G401 (cell line): ENCODE measurements around the gene TEX54. TPM values are rescaled to one million over a fixed set of nuclear protein-coding genes. Genes with fewer than 3 reads are reported as not detected.
"Not testable (repeated sequence)": the region's sequence is repeated elsewhere in the genome, so short reads cannot be mapped to it uniquely, and the experiment has no call there.

Experiments used
- DNase-seq: peaks from one replicate; pipeline ENCODE4 v3.0.0-alpha.2; 2015; ENCODE audit warnings: low spot score
- in situ Hi-C: cut with HindIII; loops from 2 replicates; pipeline ENCODE4 v1.10.0; 2016; ENCODE audit warnings: low sequenced_read_pairs, mixed read lengths
- total RNA-seq: library from RNA; depleted of rRNA; stranded (reverse); fragments of >200 nt; shearing (Covaris generic); gene quantifications from 2 replicates; pipeline ENCODE4 v1.2.3, GENCODE V29; 2014; rRNA removed

Gene TEX54
- total RNA-seq: not detected in 2 replicates

DNA sequence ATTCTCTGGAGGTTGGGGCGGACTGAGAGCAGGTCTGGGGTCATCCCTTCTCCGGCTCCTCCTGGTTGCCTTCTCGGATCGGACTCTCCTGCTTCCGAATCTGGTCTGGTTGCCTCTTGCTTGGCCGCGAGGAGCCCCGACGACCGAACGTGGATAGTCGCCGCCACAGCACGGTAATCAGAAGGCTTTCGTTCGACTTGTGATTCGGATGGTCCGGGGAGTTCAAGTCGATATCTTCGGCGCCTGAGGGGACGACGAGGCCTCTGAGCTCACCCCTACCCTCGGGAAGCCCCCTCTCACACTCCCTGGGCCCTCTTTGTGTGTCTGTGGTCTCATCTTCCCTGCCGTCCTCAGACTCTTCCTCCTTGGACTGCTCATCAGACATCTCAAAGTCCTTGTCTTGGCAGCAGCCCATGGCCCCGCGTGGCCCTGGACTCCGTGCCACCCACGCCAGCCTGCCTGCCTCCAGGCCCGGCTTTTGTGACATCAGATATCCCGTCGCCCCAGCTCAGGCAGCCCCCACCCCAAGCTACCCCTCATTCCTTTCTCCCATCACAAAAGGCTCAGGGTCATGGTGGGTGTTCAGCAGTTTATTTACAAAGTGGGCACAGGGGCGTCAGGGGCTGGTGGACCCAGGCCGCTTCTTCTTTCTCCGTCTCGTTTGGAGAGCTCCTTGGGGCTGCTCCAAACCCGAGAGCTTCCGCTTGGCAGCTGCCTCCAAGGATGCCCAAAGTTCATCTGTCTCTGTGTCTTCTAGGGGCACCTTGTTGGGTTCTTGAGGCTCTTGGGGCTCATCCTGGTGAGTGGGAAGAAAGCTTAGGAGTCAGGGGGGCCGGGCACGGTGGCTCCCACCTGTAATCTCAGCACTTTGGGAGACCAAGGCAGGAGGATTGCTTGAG, at the start of gene TEX54:
TEX54 (minus strand) TSS at position 506 of the 899 bp plus-strand sequence.
- DNase-seq: no peak
- in situ Hi-C loops: no loop called here

DNA sequence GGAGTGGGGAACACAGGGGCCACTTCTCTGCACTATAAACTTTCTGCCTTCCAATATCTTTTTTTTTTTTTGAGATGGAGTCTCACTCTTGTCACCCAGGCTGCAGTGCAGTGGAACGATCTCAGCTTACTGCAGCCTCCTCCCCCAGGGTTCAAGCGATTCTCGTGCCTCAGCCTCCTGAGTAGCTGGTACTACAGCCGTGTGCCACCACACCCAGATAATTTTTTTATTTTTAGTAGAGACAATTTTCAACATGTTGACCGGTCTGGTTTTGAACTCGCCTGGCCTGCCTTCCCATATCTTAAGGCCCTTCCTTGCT, 49.7 kb upstream of the TEX54 start:
- DNase-seq: no peak
- in situ Hi-C loops: no loop called here

DNA sequence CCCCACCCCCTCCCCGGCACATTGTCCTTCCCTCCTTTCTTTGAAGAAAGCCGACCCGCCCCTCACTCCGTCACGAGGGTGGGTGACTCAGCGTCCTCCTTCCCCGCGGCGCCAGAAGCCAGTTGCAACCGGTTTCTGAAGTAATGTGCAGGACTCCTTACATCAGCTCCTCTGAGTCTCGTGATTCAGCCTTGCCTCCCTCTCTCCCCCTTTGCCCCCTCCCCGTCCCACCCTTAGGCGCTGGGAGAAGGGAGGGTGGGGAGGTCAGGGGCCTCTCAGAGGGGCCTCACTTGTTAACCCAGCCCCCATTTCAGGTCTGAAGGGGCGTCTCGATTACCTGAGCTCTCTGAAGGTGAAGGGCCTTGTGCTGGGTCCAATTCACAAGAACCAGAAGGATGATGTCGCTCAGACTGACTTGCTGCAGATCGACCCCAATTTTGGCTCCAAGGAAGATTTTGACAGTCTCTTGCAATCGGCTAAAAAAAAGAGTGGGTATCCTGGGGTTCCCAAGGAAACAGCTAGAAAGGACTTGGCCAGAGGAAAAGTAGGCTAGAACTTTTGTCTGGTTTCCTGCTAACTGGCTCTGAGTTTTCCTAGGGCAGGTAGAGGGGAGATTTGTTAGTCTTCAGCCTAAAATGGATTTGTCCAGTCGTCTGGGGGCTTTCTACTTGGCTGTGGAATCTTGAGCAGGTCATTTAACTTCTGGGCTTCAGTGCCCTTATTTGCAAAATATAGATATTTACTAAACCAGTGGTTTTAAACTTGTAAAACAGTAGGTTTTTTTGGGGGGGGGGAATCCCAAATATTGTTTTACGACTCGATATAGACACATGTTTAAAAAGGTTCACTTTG, 49.2 kb upstream of the TEX54 start:
- in situ Hi-C loops: no loop called here

DNA sequence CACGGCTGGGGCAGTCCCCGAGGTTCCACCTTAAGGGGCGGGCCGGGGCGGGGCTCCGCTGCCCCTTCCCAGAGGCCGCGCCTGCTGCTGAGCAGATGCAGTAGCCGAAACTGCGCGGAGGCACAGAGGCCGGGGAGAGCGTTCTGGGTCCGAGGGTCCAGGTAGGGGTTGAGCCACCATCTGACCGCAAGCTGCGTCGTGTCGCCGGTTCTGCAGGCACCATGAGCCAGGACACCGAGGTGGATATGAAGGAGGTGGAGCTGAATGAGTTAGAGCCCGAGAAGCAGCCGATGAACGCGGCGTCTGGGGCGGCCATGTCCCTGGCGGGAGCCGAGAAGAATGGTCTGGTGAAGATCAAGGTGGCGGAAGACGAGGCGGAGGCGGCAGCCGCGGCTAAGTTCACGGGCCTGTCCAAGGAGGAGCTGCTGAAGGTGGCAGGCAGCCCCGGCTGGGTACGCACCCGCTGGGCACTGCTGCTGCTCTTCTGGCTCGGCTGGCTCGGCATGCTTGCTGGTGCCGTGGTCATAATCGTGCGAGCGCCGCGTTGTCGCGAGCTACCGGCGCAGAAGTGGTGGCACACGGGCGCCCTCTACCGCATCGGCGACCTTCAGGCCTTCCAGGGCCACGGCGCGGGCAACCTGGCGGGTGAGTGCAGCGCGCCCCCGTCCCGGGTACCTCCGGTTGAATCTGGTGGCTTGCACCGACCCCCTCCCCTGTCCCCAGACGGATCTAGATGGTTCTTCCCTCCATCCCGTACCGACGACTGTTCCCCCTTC, 48.4 kb upstream of the TEX54 start, which contains the start of gene SLC3A2:
SLC3A2 (plus strand) TSS at position 94 of the 776 bp plus-strand sequence; CDS start at position 222, 128 bp downstream.
- peak; percentile 84 for DNase-seq

More for the DNA sequence above, 49.2 kb upstream of the TEX54 start:
- DNase-seq: peak; percentile 73

DNA sequence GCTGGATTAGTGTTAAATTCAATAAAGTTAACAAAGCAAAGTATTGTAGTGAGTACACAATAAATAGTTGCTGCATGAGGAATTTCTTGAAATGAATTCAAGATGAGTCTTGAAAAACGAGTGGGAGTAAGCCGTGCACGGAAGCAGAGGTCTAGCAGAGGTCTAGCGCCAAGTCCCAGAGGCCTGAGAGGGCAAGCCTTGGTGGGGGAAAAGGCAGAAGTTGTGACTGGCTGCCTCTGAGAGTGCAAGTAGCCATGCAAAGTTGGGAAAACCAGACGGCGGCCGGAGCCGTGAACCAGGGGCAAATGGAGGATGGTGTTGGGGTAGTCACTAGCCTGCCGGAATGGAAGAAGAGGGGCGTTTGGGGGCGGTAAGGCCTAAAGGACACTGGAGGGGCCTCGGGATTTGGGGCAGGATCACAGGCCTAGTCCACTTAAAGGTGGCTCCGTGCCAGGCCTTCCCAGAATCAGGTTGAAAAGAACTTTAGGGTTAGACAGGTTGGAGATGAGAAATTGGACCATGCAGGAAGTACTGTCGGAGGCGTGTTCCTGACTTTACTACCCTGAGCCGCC, 47.7 kb upstream of the TEX54 start:
- DNase-seq: no peak
- in situ Hi-C loops: no loop called here

More for the DNA sequence above, 48.4 kb upstream of the TEX54 start, which contains the start of gene SLC3A2:
- in situ Hi-C loops: no loop called here

DNA sequence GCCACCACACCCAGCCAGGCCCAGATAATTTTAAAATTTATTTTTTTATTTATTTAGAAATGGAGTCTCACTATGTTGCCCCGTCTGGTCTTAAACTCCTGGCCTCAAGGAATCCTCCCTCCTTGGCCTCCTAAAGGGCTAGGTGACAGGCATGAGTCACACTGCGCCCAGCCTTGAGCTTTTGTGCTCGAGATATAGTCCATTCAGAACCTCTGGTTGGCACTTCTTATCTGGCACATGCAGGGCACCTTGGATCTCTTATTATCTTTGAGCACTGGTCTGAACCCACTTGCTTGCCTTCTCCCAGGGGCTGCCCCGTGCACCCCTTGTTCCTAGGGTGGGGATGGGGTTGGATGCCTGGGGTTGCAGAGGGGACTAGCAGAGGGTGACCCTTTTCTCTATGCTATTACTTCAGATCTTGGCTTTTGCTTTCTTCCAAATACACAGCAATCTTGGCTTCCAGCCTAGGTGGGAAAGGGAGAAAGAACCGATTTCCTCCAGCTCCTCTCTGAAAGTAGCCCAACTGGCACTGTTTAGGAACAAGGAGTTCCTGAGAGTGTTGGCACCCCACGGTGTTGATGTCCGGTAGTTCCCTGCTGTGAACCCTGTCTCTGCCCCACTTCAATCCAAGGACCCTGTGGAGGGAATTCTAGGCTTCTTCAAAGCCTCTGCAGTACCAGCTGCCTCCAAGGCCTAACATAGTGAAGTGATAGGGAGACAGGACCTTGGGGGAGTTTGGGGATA, 46.8 kb upstream of the TEX54 start:
- in situ Hi-C loops: no loop called here

DNA sequence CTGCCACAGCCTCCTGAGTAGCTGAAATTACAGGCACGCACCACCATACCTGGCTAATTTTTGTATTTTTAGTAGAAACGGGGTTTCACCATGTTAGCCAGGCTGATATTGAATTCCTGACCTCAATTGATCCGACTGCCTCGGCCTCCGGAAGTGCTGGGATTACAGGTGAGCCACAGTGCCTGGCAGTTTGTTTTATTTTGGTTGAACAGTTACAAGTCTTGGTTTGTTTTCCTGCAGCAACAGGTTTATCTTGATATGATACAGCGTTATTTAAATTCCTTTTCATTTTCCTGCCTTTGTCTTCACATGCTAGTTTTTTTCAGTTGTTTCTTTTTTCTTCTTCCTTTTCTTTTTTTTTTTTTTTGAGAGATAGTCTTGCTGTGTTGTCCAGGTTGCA, 44.1 kb upstream of the TEX54 start:
- no peak for DNase-seq
- in situ Hi-C loops: no loop called here

More for the DNA sequence above, 46.8 kb upstream of the TEX54 start:
- no peak for DNase-seq

DNA sequence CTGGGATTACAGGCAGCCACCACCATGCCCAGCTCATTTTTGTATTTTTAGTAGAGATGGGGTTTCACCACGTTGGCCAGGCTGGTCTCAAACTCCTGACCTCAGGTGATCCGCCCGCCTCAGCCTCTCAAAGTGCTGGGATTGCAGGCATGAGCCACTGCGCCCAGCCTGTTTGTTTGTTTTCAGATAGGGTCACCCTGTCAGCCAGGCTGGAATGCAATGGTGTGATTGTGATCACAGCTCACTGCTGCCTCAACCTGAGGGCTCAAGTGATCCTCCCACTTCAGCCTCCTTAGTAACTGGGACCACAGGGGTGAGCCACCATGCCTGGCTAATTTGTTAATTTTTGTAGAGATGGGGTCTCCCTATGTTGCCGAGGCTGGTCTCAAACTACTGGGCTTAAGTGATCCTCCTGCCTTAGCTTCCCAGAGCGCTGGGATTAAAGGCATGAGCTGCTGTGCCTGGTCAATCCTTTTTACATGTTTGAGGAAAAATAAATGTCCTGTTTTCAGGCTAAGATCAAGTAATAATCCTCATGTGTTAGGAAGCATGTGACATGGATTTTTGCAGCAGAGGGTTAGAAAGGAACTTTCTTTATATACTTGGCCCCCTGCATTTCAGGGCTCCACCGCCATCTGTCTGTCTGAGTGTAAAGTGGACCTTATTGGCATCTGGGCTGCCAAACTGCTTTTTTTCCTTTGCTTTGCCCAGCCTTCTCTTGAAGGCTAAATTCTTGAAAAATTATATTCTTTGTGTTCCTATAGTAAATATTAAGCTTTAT, 43.2 kb upstream of the TEX54 start:
- in situ Hi-C loops: no loop called here

DNA sequence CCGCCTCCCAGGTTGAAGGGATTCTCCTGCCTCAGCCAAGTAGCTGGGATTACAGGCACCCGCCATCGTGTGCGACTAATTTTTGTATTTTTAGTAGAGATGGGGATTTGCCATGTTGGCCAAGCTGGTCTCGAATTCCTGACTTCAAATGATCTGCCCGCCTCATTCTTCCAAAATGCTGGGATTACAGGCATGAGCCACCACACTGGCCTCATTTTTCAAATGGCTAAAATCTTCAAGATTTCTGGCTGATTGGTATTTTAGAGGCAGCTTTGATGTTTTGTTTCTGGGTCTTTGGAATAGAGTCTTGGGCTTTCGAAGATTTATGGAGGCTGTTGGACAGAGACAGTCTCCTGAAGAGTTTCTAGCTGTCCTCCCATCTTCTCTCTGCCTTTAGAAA, 42.2 kb upstream of the TEX54 start:
- DNase-seq: no peak
- in situ Hi-C loops: no loop called here

More for the DNA sequence above, 43.2 kb upstream of the TEX54 start:
- no peak for DNase-seq

DNA sequence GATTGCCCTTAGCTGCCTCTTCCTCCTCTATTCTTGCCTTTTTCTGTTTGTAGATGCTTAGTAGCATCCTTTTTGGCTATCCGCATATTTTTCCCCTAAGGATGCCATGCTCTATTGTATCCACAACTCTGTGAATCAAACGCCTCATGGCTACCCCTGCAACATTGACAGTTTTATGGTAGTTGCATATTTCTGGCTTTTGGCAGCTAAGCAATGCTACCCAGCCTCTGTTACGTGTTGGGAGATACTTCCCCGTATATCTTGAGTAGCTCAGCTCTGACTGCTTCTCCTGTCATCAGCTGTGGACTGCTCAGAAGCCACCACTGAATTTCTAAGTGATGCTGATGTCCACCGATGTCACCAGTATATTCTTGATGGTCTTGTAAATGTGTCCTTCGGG, 33.0 kb upstream of the TEX54 start:
- in situ Hi-C loops: no loop called here
- no peak for DNase-seq

DNA sequence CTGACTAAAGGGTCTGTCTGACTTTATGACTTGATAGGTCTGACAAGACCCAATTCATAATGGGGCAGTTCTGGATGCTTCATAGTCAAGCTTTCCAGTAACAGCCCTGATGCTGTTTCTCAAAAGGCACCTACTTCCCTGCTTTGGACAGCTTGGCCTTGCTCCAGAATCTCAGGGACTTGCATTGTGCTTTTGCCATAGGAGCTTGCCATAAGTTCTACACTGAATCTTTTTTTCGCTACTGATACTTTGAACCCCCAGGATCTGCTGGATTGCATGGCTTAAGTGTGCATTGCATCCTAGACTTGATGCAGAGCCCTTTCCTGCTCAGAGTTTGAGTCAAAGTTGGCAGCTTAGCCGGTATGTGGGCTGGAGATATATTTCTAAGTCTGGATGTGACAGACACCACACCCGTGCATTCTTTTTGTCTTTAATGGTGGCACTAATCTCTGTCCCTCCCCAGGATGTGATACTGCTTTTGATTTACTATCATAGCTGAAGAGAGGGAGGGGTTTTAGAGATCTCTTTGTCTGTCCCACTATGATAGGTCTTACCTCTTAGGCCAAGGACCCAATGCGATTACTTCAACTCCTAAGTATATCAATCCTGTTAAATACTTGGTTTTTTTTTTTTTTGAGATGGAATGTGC, 31.2 kb upstream of the TEX54 start:
- in situ Hi-C loops: no loop called here

DNA sequence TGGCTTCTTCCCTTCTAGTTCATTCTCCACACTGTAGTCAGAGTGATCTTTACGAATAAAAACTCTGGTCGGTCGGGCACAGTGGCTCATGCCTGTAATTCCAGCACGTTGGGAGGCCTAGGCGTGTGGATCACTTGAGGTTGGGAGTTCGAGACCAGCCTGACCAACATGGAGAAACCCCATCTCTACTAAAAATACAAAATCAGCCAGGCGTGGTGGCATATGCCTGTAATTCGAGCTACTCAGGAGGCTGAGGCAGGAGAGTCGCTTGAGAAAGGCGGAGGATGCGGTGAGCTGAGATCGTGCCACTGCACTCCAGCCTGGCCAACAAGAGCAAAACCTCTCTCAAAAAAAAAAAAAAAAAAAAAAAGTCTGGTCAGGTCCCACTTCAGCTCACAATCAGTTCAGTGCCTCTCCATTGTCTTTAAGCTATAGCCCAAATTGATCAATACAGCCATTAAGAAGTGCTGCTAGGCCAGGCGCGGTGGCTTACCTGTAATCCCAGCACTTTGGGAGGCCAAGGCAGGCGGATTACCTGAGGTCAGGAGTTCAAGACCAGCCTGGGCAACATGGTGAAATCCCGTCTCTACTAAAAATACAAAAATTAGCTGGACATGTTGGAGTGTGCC, 29.0 kb upstream of the TEX54 start:
- in situ Hi-C loops, DNase-seq: not testable (repeated sequence)

More for the DNA sequence above, 31.2 kb upstream of the TEX54 start:
- DNase-seq: no peak

DNA sequence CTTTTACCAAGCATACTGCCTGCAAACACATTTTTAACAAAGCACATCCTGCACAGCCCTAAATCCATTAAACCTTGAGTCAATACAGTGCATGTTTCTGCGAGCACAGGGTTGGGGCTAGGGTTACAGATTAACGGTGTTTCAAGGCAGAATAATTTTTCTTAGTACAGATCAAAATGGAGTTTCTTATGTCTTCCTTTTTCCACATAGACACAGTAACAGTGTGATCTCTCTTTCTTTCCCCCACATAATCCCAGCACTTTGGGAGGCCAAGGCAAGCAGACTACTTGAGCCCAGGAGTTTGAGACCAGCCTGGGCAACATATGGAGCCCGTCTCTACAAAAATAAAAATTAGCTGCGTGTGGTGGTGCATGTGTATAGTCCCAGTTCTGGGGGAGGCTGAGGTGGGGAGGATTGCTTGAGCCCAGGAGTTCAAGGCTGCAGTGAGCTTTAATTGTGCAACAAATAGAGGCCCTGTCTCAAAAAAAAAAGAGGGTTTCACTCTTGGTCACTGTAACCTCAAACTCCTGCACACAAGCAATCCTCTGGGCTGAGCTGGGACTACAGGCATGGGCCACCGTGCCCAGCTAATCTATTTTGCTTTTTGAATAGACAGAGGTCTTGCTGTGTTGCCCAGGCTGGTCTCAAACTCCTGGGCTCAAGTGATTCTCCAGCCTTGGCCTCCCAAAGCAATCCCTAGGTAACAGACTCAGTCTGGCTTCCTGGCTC, 28.4 kb upstream of the TEX54 start:
- in situ Hi-C loops: no loop called here

DNA sequence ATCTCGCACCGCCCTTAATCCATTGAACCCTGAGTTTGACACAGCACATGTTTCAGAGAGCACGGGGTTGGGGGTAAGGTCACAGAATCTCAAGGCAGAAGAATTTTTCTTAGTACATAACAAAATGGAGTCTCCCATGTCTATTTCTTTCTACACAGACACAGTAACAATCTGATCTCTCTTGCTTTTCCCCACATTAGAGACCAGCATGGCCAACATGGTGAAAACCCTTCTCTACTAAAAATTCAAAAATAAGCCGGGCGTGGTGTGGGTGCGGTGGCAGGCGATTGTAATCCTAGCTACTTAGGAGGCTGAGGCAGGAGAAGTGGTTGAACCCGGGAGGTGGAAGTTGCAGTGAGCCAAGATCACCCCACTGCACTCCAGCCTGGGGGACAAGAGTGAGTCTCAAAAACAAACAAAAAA, 26.7 kb upstream of the TEX54 start:
- in situ Hi-C loops, DNase-seq: not testable (repeated sequence)

More for the DNA sequence above, 28.4 kb upstream of the TEX54 start:
- DNase-seq: no peak

DNA sequence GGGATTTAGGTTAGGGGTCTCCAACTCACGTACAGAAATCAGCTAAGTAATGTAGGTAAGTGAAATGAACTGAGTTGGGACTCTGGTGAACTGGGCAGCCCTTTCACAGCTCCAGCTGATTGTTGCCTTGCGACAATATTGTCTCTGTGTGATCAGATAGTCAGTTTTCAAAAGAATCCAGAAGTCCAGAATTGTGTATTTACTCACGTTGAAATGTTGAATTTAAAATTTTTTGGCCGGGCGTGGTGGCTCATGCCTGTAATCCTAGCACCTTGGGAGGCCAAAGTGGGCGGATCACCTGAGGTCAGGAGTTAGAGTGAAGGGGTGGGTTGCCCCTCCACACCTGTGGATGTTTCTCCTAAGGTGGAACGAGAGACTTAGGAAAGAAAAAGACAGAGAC, 25.6 kb upstream of the TEX54 start:
- in situ Hi-C loops: no loop called here
- no peak for DNase-seq

DNA sequence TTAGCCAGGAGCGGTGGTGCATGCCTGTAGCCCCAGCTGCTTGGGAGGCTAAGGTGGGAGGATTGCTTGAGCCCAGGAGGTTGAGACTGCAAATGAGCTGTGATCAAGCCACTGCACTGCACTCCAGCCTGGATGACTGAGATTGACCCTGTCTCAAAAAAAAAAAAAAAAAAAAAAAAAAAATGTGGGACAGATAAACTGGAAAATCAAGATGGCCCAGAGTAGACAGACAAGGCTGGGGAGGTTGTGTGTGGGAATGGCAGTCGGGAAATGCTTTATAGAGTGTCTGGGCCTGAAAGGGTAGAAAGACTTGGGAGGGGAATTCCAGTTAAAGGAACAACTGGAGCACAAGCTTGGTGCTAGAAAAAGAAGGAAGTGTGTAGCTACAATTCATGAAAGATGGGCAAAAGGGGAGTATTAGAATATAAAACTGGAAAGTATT, 24.9 kb upstream of the TEX54 start:
- in situ Hi-C loops: no loop called here
- no peak for DNase-seq
